ENCODE measurements around the gene PDCD2L.
"Not testable (repeated sequence)": the region's sequence is repeated elsewhere in the genome, so short reads cannot be mapped to it uniquely, and the experiment has no call there.

The PDCD2L gene

GRCh38 chr19:34365463-34366401 lies 38.5 kb upstream of the PDCD2L start:
- H3K4me1 ChIP-seq = peaks cover 7% of the 10 kb centered on the region
- H3K4me2 ChIP-seq (ENCODE audit: low read length) = peak overlapping the region; percentile 87
- TF ChIP-seq, protein P1, sequence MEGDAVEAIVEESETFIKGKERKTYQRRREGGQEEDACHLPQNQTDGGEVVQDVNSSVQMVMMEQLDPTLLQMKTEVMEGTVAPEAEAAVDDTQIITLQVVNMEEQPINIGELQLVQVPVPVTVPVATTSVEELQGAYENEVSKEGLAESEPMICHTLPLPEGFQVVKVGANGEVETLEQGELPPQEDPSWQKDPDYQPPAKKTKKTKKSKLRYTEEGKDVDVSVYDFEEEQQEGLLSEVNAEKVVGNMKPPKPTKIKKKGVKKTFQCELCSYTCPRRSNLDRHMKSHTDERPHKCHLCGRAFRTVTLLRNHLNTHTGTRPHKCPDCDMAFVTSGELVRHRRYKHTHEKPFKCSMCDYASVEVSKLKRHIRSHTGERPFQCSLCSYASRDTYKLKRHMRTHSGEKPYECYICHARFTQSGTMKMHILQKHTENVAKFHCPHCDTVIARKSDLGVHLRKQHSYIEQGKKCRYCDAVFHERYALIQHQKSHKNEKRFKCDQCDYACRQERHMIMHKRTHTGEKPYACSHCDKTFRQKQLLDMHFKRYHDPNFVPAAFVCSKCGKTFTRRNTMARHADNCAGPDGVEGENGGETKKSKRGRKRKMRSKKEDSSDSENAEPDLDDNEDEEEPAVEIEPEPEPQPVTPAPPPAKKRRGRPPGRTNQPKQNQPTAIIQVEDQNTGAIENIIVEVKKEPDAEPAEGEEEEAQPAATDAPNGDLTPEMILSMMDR (IDR thresholded peaks at IDR 0.05) = no peak
- H3K9me3 ChIP-seq (ENCODE audit: control insufficient read depth, low read length) = no peaks in the 10 kb centered on the region
- peak overlapping the region; percentile 94 for H3K4me3 ChIP-seq (ENCODE audit: low read depth, low read length)
- peak overlapping the region; percentile 88 for H2AFZ ChIP-seq
- H3K27me3 ChIP-seq (ENCODE audit: control insufficient read depth, insufficient read depth, low read length) = no peaks in the 10 kb centered on the region
- H3K79me2 ChIP-seq = peaks cover 36% of the 10 kb centered on the region
- no peaks in the 10 kb centered on the region for H3K36me3 ChIP-seq (ENCODE audit: control insufficient read depth, insufficient read depth, low read length)
- peak overlapping the region; percentile 84 for H3K27ac ChIP-seq
- peak overlapping the region; percentile 98 for H3K9ac ChIP-seq

- Histone ChIP-seq H3K36me3 (ENCODE audit: control insufficient read depth, insufficient read depth, low read length) (no peaks in the 10 kb centered on the region), H3K27ac (no peak overlapping the region), H3K79me2 (peaks cover 37% of the 10 kb centered on the region), H3K9ac (no peak overlapping the region), H3K4me3 (ENCODE audit: low read depth, low read length) (peak overlapping the region; percentile 94), H2AFZ (no peak overlapping the region), H3K9me3 (ENCODE audit: control insufficient read depth, low read length) (no peaks in the 10 kb centered on the region), H3K4me2 (ENCODE audit: low read length) (peak overlapping the region; percentile 87), H3K27me3 (ENCODE audit: control insufficient read depth, insufficient read depth, low read length) (no peaks in the 10 kb centered on the region), H3K4me1 (peaks cover 14% of the 10 kb centered on the region)
- TF ChIP-seq, protein P1 (IDR thresholded peaks at IDR 0.05) = no peak
These were observed 37.2 kb upstream of the PDCD2L start for GRCh38 chr19:34366738-34367623.

GRCh38 chr19:34367624-34367957 lies 36.6 kb upstream of the PDCD2L start:
- H3K79me2 ChIP-seq = peaks cover 40% of the 10 kb centered on the region
- peaks cover 14% of the 10 kb centered on the region for H3K4me1 ChIP-seq
- H3K36me3 ChIP-seq (ENCODE audit: control insufficient read depth, insufficient read depth, low read length) = no peaks in the 10 kb centered on the region
- H3K9ac ChIP-seq = no peak overlapping the region
- no peak overlapping the region for H2AFZ ChIP-seq
- no peak overlapping the region for H3K27ac ChIP-seq
- peak overlapping the region; percentile 94 for H3K4me3 ChIP-seq (ENCODE audit: low read depth, low read length)
- H3K27me3 ChIP-seq (ENCODE audit: control insufficient read depth, insufficient read depth, low read length) = no peaks in the 10 kb centered on the region
- TF ChIP-seq, protein P1 (IDR thresholded peaks at IDR 0.05) = no peak
- H3K9me3 ChIP-seq (ENCODE audit: control insufficient read depth, low read length) = no peaks in the 10 kb centered on the region
- peak overlapping the region; percentile 87 for H3K4me2 ChIP-seq (ENCODE audit: low read length)

- H3K79me2 ChIP-seq = peaks cover 43% of the 10 kb centered on the region
- TF ChIP-seq, protein P1 (IDR thresholded peaks at IDR 0.05) = no peak
- no peak overlapping the region for H3K4me2 ChIP-seq (ENCODE audit: low read length)
- H3K9me3 ChIP-seq (ENCODE audit: control insufficient read depth, low read length) = no peaks in the 10 kb centered on the region
- no peak overlapping the region for H2AFZ ChIP-seq
- no peak overlapping the region for H3K27ac ChIP-seq
- no peak overlapping the region for H3K9ac ChIP-seq
- no peak overlapping the region for H3K4me3 ChIP-seq (ENCODE audit: low read depth, low read length)
- H3K4me1 ChIP-seq = peaks cover 14% of the 10 kb centered on the region
- no peaks in the 10 kb centered on the region for H3K27me3 ChIP-seq (ENCODE audit: control insufficient read depth, insufficient read depth, low read length)
- no peaks in the 10 kb centered on the region for H3K36me3 ChIP-seq (ENCODE audit: control insufficient read depth, insufficient read depth, low read length)
These were observed 35.9 kb upstream of the PDCD2L start for GRCh38 chr19:34368338-34368737.

GRCh38 chr19:34369166-34369565 lies 35.0 kb upstream of the PDCD2L start:
- not testable (repeated sequence) for H3K9me3 ChIP-seq (ENCODE audit: control insufficient read depth, low read length); H3K36me3 ChIP-seq (ENCODE audit: control insufficient read depth, insufficient read depth, low read length)

More at GRCh38 chr19:34369166-34369565, 35.0 kb upstream of the PDCD2L start:
- not testable (repeated sequence) for H3K9ac ChIP-seq; H3K4me3 ChIP-seq (ENCODE audit: low read depth, low read length); H3K4me2 ChIP-seq (ENCODE audit: low read length); H3K27me3 ChIP-seq (ENCODE audit: control insufficient read depth, insufficient read depth, low read length); H2AFZ ChIP-seq; H3K27ac ChIP-seq
- Histone ChIP-seq H3K79me2 (peaks cover 48% of the 10 kb centered on the region), H3K4me1 (peaks cover 14% of the 10 kb centered on the region)

Data from parathyroid adenoma (tissue), 2 donors.